NCI-H526 treated with DMSO at 0.1 percent for 48 hours (cell line): ENCODE measurements around the gene CENPP.

ENCODE experiments used
- DNase-seq: peaks from one replicate; lab custom pipeline; 2025; lab: John Stamatoyannopoulos, UW

The CENPP gene

DNA sequence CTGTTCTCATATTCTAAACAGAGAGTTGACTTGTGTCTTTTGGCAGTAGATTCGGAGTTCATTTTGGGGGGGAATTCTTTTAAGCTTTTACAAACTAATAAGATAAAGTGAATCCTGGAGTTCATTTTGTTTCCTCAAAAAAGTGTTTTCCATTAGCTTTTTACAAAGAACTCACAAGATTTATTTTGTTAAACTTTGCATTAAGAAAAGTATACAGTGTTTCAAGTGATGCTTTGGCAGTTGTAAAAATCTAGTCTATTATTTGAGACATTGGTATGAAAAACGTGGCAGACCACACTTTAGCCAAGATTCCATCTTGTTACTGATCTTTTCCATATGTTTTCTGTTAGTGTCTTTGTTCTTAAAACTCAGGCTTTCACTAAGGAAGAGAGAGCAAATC, 99.7 kb downstream of the CENPP start:
- DNase-seq = no peak

DNA sequence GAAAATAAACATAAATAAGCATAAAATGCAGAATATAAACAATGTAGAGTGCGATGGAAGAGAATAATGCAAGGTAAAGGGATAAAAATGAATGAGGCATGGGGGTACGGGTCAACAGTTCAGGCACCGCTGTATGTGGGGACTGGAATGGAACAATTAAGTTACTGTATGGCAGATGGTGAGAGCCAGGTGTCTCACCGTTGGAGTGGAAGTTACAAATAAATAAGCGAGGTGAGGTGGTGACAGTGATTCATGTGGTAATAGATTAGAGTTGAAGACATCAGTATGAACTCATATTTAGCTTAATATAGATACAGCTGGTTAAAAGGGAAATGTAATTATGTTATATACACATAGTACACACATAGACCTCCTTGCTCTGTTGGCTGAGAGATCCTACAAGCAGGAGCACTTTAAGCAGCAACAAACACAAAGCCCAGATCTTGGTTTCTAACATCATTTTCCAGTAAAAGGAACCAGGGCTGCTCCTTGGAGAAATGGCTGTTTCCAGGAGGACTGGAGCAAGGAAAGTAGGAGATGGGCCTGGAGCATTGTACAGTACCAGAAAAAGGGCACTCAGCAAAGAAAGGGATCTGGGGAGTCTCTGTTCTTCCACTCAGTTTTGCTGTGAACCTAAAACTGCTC, 100.9 kb downstream of the CENPP start:
- DNase-seq = no peak

DNA sequence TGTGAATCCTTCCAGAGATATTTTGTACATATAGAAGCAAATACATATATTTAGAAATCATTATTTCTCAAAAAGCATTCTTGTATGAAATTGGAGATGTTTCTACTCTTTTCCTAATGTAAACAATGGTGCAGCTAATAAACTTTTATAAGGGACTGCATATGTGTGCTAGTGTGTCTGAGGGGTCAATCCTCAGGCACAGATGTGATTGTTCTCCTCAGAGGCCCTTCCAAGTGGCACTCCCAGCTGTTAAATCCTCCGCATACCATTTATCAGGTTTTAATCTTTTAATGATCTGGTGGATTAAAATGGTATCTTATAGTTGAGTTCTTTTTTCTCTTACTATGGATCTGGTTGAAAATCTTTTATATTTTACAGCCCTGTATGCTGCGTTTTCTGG, 104.1 kb downstream of the CENPP start:
- no peak for DNase-seq

DNA sequence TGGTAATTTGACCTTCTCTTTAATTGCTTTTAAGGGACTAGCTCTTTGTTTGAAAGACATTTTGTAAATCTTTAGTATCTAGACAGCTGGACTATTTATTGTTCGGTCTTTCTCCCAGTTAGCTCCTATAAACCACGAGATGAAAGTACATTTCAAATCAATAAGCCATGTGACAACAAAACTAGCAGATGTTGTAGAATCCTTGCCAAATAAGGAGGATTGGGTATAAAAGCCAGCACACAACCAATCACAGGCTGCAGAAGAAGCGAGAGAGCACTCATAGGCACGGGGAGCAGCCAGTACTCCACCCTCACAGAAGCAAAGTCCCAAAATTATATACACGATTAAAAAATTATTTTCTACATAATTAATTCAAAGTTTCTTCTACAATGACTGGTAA, 106.6 kb downstream of the CENPP start:
- no peak for DNase-seq

DNA sequence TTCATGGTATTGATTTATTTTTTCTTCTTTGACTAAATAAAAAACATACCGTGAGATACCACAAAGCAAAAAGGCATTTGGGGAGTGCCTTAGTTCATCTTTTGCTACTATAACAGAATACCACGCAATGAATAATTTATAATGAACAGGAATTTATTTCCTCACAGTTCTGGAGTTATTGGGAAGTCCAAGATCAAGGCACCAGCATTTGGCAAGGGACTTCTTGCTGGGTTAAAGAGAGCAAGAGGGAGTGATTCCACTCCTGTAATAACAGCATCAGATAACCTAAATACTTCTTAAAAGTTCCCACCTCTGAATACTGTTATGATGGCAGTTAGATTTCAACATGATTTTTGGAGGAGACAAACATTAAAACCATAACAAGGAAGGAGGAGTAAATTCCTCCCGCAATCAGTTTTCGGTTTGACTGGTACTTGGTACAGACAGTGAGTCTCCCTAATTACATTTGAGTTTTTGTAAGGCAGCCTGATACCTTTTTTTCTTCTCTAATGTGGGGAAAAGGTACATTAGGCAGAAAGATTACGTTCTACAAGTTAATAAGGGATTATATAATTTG, 107.3 kb downstream of the CENPP start:
- no peak for DNase-seq

DNA sequence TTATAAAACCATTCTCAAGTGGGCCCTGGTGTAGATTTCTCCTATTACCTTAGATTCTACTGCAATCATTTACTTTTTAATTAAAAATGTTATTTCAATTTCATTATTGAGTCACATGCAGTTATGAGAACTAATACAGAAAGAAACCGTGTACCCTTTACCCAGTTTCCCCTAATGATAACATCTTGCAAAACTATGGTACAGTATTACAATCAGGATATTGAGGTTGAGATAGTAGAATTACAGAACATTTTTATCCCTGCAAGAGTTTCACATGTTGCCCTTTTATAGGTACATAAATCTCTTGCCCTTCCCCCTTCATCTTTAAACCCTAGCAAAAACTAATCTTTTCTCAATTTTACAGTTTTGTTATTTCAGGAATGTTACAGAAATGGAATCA, 109.5 kb downstream of the CENPP start:
- DNase-seq = no peak

DNA sequence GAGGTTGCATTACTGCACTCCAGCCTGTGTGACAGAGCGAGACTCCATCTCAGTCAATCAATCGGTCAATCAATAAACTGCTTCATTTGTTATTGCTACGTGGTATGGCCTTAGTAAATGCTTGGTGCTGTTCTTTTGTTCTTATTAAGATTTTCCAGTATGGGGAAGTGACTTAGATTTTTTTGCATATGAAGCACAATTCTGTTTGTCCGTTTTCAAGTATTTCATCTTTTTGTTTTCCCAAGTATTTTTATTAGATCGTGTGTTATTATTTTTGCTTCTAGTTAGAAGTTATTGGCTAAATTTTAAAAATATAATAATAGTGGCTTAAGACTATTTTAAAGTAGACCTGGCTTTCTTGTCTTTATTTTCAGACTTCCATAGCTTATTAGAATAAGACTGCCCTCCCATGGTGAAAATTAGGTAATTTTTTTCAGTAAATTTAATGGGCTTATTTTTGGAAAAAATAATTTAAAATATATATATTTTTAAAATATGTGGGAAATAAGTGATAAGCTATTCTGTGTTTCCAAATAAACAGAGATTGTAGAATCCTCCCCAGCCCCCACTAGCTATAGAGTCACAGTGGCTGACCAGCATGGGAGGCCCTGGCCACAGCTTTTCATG, 113.3 kb downstream of the CENPP start:
- DNase-seq = no peak

DNA sequence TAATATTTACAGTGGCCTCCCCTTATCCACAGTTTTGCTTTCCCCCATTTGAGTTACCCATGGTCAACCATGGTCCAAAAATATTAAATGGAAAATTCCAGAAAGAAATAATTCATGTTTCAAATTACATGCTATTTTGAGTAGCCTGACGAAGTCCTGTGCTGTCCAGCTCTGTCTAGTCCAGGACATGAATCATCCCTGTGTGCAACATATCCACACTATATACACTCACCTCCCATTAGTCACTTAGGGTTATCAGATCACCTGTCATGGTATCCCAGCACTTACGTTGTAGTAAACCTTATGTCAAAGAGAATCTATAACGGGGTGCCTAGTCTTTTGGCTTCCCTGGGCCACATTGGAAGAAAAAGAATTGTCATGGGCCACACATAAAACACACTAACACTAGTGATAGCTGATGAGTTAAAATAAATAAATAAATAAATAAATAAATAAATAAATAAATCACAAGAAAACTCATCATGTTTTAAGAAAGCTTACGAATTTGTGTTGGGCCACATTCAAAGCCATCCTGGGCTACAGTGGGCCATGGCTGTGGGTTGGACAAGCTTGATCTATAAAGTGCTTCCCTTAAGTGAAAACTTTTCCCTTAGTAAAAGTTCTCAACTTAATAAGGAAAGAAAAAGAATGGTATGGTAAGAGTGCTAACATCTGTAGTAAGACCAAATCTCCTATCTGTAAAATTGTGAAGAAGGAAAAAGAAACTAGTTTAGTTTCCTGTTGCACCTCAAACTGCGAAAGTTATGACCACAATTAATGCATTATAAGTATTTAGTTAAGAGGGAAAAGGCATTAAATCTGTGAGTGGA, 114.4 kb downstream of the CENPP start:
- DNase-seq = no peak

DNA sequence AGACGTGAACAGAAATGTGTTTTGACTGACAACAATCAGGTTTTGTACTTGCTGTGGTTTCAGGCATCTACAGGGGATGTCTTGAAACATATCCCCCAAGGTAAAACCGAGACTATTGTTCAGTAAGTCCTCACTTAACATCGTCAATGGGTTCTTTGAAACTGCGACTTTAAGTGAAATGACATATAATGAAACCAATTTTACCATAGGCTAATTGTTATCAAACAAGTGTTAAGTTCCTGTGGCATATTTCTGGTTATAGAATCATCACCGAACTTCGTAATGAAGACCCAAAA, 114.9 kb downstream of the CENPP start:
- DNase-seq = no peak

DNA sequence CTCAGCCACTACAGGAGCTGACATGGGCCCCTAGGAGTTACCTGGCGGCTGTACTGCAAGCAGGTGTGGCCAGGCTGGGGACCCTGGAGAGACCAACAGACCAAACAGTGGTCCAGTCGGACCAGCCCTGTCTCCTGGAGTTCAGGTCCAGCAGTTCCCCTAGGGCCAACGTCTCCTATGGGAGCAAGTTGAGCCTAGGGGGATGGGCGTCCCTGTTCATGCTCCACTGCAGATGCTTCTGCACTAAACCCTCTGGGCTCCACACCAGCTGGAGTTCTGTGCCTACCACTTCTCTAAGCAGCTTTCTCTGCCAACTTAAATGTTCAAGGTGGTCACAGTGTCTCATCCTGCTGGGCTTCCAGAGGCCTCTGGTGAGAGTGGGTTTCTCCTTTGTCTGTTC, 119.1 kb downstream of the CENPP start:
- DNase-seq = peak; percentile 1

DNA sequence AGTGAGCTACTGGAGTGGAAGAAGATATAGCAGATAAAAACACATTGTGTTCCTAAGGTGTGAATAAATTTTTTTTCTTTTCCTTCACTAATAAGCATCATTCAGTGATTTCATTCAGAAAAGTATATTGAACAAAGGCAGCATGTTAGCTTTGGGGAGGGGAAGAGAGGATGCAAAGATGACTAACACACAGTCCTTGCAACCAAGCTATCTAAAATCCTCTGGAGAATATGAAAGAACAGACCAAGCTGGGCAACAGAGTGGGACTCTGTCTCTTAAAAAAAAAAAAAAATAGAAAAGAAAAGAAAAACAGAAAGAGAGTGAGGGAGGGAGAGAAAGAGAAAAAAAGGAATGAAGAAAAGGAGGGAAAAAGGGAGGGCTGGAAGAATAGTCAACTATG, 120.8 kb downstream of the CENPP start:
- no peak for DNase-seq

DNA sequence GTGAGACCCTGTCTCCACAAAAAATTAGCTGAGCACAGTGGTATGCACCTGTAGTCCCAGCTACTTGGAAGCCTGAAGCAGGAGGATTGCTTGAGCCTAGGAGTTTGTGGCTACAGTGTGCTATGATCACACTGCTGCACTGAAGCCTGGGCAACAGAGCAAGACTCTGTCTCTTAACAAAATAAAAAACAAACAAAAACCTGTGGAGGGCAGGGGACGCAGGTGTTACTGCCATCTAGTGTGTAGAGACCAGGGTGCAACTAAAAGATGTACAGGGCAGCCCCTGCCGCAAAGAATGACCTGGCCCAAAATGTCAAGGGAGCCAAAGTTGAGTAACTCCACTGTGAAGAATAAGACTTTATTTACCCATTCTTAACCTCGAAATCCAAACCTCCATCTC, 129.5 kb downstream of the CENPP start:
- no peak for DNase-seq

DNA sequence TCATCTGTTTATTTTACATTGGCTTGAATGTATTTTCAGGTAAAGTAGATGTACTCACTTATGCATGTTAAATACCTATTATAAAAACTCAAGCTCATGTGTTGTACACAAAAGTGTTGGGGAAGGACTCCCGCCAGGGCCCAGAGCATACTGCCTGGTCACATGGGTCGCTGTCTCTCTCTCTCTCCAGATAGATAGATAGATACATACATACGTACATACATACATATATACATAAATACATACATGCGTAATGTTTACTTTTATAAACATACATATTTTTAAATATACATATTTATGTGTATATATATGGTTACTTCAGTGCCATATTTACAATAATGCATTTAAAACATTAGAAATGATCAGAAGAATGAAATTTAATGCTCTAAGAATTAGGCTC, 131.8 kb downstream of the CENPP start:
- no peak for DNase-seq

DNA sequence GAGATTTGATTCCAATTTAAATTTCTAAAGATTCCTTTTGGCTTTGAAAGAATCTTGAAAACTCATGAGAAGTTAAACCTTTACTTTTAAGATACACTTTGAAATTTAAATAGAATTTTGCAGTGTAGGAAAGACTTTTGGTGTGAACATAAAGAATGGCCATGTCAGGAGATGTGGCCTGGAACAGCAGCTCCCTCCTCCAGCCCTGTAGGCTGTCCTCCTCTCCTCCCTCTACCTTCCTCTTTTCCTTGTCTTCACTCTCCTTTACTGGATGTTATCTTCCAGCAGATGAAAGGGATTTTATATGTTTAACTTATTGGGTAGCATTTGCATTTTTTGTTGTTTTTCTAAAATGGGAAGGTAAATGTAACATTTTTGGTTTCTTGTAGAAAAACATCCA, 137.6 kb downstream of the CENPP start:
- DNase-seq = no peak

DNA sequence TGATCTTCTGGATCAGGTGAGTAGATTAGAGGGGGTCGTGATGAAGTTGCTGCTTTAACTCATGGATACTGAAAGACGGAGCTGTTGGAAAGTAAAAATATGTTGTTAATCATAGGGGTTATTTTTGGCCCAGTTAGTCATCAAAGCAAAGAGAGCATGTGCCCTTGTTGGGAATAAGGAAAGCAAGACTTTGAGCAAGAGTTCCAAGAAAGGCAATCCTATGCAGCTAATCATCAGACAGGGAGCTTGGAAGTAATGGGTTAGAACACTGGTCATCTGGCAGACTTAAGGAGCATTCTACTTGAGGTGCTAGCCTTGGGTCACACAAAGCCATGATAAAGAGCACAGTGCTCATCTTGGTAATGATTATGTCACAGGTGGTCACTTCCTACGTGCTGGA, 138.2 kb downstream of the CENPP start:
- no peak for DNase-seq

DNA sequence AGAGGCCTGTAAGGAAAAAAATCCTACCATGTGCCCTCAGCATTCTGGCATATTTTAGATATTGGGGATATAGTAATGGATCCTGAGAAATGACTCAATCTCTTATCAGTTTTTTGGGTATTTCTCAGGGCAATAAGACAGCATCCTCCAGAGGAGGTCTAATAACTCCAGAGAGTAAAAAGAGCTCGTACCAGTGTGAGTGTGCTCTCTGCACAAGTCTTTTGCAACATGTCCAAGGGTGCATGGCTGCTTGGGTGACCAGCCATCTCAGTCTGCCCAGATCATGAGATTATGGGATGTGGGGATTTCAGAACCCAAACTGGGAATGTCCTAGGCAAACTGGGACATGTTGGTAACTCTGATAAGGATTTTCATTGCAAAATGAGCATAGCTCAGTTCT, 141.3 kb downstream of the CENPP start:
- no peak for DNase-seq

DNA sequence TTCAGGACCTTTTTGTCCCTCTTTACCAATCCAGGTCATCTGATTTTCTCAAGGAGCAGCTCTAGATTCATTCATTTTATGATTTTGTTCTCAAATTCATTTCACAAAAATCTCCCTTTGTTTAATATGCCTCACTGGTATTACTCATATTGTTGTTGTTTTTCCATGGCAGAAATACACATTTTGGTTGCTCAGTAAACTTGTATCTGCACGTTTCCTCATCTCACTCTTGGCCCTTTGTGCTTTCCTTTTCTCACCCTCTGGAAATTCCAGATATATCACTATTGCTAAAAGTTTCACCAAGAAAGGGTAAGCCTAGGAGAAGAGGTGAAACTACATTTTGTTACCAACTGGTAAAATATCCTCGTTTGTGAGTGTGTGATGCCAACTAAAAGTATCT, 141.8 kb downstream of the CENPP start:
- DNase-seq = no peak

DNA sequence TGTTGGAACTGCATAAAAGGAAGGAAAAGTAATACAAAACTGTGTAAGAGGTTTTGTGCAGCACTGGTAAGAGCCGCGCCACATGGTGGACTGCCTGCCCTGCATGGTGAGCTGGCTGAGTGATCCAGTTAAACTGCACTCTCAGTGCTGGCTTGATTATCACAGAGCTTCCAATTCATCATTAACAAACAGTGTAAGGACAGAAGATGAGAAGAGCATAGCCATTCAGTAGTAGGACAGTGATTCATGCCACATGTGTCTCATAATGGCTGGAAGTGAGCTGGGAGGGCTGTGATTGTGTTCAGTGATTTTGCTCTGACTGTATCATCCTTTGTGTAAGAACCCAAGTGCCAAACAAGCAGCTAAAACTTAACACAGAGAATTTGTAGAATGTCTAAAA, 142.5 kb downstream of the CENPP start:
- no peak for DNase-seq

DNA sequence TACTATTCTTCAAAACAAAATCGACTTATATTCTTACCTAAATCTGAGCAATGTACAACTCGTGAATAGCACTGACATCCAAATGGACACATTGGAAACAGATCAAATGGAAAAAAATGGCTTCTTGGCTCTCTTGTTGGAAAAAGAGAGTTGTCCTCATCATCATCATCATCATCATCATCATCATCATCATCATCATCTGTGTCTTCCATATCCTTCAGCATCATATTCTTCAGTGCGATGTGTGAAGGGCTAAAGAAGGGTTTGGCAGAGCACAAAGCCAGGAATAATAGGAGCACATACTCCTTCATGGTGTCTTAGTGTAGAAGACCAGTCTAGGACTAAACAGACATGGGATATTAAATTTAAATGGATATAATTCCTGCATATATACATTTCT, 148.8 kb downstream of the CENPP start:
- DNase-seq = no peak

DNA sequence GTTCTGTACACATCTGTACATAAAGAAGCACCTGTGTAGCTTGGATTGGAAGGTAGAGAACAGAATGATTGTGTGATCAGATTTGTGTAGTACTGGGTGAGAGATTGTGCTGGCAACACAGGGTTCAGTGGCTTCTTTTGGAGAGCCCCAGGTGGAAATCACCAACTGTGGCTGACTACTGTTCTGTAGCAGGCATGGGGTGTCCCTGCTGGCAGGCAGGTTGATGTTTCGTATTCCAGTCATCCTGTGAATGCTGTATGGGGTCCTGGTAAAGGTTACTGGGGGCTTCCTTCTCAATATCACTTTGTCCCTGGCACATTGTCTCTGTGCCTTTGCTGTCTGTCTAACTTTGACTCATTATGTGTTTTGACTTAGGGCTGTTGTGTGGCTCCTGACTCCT, 151.2 kb downstream of the CENPP start:
- no peak for DNase-seq

DNA sequence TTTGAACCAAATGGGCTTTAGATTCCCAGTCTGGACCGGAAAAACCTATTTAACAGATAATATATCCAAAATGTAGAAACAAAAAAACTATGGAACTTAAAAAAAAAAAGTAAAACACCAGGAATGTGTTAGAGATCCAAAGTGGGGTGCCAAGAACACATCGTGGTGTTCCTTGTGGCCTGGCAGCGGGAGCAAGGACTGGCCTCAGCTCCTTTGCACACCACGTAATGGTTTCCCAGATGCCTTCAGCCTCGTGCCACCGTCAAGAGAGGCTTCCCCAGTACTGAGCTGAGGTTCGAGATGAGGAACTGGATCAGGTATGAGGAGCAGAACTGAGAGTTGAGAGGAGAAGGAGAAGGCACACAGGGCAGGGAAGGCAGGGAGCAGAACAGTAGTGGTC, 153.0 kb downstream of the CENPP start:
- no peak for DNase-seq

DNA sequence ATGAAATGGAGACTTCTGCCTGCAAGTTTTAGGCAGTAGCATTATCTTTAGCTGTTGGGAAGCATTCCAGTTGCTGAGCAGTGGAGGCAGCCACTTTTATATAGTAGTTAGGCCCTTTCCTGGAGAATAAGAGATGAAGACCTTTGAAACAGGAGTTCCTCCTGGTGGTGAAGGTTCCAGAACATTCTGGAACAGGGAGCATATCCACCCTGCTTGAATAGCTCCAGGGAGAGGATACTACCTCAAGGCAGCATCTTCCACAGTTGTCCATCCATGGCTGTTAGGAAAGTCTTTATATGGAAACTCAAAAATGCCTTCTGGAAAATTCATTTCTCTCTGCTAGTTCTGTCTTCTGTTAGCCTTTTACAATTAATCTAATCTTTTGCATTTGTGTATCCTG, 153.6 kb downstream of the CENPP start:
- DNase-seq = no peak

DNA sequence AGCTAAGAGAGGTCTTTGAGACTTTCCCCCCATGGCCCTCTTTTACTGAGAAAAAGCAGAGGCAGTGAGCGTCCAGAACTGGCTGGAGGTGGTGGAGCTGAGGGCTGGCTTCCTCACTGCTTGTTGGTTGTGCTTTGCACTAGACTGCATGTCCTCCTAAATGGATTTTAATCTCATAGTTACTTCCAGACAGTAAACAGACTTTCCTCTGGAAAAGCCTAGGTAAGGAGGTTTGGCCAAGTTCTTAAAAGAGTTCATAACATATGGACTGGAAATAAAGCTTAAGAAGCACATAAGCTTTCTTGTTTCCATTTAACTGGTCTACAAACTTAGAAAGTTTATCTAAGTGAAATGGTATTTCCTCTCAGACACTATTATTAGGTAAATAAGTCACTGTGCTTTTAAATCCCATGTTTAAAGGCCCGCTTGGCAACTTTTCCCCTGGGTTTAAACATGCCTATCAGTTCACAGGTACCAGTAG, 154.6 kb downstream of the CENPP start:
- DNase-seq = no peak
